Measurements from ENCODE around the gene CSPG4. TPM values are rescaled to one million over a fixed set of nuclear protein-coding genes. Genes with fewer than 3 reads are reported as not detected.

The CSPG4 gene
- total and polyA plus RNA-seq, 2 of the 13 experiments (the other 11 are each of a cell fraction or from before 2014, with no cell fraction given) = 0.01 to 0.04 TPM

- no peak for TF ChIP-seq IRF2 (CRISPR knock-in tag; IDR thresholded peaks at IDR 0.05)
- no peak for TF ChIP-seq ZNF780A (CRISPR knock-in tag; IDR thresholded peaks at IDR 0.05)
- no peak for TF ChIP-seq ZNF256 (CRISPR knock-in tag; conservative IDR thresholded peaks at IDR 0.05)
- TF ChIP-seq ZNF317 (CRISPR knock-in tag; IDR thresholded peaks at IDR 0.05) = 0 out of 2 replicates have a peak, but pooled peaks have one; percentile 24
- no peak for TF ChIP-seq PAX8 (CRISPR knock-in tag; IDR thresholded peaks at IDR 0.05; ENCODE audit: borderline replicate concordance)
- TF ChIP-seq, protein P1, sequence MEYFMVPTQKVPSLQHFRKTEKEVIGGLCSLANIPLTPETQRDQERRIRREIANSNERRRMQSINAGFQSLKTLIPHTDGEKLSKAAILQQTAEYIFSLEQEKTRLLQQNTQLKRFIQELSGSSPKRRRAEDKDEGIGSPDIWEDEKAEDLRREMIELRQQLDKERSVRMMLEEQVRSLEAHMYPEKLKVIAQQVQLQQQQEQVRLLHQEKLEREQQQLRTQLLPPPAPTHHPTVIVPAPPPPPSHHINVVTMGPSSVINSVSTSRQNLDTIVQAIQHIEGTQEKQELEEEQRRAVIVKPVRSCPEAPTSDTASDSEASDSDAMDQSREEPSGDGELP (IDR thresholded peaks at IDR 0.05; ENCODE audit: borderline replicate concordance, low read depth) = peak; percentile 82; the same call in 1 of the 2 replicates
- TF ChIP-seq, protein P2, sequence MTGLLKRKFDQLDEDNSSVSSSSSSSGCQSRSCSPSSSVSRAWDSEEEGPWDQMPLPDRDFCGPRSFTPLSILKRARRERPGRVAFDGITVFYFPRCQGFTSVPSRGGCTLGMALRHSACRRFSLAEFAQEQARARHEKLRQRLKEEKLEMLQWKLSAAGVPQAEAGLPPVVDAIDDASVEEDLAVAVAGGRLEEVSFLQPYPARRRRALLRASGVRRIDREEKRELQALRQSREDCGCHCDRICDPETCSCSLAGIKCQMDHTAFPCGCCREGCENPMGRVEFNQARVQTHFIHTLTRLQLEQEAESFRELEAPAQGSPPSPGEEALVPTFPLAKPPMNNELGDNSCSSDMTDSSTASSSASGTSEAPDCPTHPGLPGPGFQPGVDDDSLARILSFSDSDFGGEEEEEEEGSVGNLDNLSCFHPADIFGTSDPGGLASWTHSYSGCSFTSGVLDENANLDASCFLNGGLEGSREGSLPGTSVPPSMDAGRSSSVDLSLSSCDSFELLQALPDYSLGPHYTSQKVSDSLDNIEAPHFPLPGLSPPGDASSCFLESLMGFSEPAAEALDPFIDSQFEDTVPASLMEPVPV (CRISPR knock-in tag; IDR thresholded peaks at IDR 0.05) = no peak
- TF ChIP-seq, protein P3, sequence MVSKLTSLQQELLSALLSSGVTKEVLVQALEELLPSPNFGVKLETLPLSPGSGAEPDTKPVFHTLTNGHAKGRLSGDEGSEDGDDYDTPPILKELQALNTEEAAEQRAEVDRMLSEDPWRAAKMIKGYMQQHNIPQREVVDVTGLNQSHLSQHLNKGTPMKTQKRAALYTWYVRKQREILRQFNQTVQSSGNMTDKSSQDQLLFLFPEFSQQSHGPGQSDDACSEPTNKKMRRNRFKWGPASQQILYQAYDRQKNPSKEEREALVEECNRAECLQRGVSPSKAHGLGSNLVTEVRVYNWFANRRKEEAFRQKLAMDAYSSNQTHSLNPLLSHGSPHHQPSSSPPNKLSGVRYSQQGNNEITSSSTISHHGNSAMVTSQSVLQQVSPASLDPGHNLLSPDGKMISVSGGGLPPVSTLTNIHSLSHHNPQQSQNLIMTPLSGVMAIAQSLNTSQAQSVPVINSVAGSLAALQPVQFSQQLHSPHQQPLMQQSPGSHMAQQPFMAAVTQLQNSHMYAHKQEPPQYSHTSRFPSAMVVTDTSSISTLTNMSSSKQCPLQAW (CRISPR knock-in tag; IDR thresholded peaks at IDR 0.05) = 0 out of 2 replicates have a peak, but pooled peaks have one; percentile 27
- peak; percentile 29 for TF ChIP-seq TEAD3 (CRISPR knock-in tag; optimal IDR thresholded peaks at IDR 0.05; ENCODE audit: borderline replicate concordance)
- no peak for TF ChIP-seq MTA1 (CRISPR knock-in tag; IDR thresholded peaks at IDR 0.05; ENCODE audit: borderline replicate concordance)
- peak; percentile 44; the same call in 1 of the 2 replicates for TF ChIP-seq RAD21 (CRISPR knock-in tag; IDR thresholded peaks at IDR 0.05)
- TF ChIP-seq SIX1 (CRISPR knock-in tag; IDR thresholded peaks at IDR 0.05; ENCODE audit: borderline replicate concordance) = no peak
- TF ChIP-seq ZNF629 (CRISPR knock-in tag; conservative IDR thresholded peaks at IDR 0.05) = peak; percentile 83; the same call in 1 of the 2 replicates
- peak; percentile 54; the same call in 1 of the 2 replicates for TF ChIP-seq SAP130 (CRISPR knock-in tag; IDR thresholded peaks at IDR 0.05; ENCODE audit: low read depth)
- TF ChIP-seq ZFX (CRISPR knock-in tag; IDR thresholded peaks at IDR 0.05; ENCODE audit: low read depth) = peak; percentile 48; the same call in 1 of the 2 replicates
- no peak for TF ChIP-seq ZBTB8A (CRISPR knock-in tag; IDR thresholded peaks at IDR 0.05; ENCODE audit: borderline replicate concordance, low read depth)
- TF ChIP-seq ZNF143 (CRISPR knock-in tag; IDR thresholded peaks at IDR 0.05) = 0 out of 2 replicates have a peak, but pooled peaks have one; percentile 26
Observed at GRCh38 chr15:75684648-75685047, 28.0 kb downstream of the CSPG4 start (continued).

Measured in HepG2 (cell line).